GM19455 (cell line): ENCODE measurements around the gene PTPRK.
"Not testable (repeated sequence)": the region's sequence is repeated elsewhere in the genome, so short reads cannot be mapped to it uniquely, and the experiment has no call there.

Experiments used
- ATAC-seq: cut with Tn5 transposase; IDR thresholded peaks from one replicate; pipeline ENCODE4 v1.9.1; 2021; ENCODE audit not compliant: unreplicated experiment

PTPRK gene

GRCh38 chr6:128047989-128048388, 472.4 kb downstream of the PTPRK start:
- ATAC-seq: no peak

DNA sequence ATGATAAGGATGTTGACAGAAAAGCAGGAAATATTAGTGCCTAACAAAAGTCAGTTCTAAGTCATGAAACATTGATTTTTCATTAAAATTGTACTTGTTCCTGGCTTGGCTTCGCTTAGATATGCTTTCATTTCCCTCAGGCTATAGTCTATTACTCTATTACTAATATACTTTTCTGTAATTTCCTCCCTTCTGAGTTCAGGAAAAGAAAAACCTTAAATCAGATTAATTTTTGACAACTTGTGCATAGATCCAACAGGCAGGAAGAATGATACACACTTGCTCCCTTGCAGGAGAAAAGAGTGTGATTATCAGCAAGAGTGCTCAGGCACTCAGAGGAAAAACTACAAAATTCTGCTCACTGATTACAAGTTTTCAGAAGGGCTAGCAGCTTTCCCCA, 474.4 kb downstream of the PTPRK start:
- no peak for ATAC-seq

GRCh38 chr6:128039543-128039942, 480.9 kb downstream of the PTPRK start:
- no peak for ATAC-seq

DNA sequence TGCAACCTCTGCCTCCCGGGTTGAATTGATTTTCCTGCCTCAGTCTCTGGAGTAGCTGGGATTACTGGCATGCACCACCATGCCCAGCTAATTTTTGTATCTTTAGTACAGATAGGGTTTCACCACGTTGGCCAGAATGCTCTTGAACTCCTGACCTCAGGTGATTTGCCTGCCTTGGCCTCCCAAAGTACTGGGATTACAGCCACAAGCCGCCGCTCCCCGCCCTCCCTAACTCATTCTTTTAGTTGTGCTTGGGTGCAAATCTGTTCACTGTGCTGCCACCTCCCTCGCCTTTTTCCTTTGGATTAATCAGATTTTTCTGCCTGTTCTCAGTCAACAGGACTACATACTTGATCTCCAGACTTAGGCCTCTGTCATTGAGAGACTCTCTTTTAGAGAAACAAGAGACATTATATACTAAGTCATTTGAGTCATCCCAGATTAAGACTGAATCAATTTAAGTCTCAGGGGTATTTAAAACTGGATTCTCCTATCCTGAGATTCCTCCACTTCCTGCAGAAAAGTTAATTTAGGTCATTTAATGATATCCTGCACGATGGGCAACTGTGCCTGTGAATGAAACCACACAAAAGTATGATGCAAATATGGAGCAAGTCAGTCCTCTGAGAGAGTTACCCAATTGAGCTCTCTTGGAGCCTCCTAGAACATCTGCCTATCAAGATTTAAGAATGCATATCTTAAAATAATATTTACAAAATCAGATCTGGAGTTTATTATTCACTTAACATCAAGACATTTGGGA, 483.4 kb downstream of the PTPRK start:
- ATAC-seq: no peak

GRCh38 chr6:128033156-128033555, 487.2 kb downstream of the PTPRK start:
- no peak for ATAC-seq

DNA sequence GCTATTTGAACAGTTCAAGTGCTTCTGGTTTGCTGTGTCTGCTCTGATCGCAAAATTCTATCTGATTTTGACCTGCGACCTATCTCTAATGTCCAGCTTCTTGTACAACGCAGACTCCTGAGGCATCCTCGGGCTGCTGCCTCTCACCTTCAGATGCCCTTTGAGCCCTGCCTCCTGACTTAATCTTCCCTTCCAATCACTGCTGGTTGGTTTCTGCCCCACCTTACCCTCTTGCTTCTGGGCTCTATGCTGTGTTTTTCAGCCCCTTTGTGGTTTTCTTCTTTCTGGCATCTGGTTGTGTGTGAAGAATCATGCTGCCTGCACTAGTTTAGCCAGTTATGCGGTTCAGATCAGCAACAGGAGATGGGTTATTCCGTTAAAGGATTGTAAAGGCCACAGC, 488.4 kb downstream of the PTPRK start:
- no peak for ATAC-seq

DNA sequence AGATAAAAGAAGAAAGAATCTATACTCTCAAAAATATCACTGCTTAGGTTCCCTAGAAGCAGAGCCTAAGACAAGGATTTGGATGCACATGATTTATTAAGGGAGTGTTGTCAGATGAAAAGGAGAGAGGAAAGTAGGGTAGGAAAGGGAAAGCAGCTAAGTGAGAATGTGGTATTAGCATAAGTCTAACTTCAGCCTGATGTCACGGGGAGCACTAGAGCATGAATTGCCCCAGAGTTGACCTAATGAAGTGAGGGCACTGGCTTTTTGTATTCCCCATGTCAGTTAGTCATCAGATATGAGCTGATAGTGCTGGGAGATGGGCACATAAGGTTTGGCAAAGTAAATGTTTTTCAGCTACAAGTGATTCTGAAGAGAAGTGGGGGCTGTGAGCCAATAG, 490.6 kb downstream of the PTPRK start:
- no peak for ATAC-seq

GRCh38 chr6:128028183-128028582, 492.2 kb downstream of the PTPRK start:
- ATAC-seq: no peak

GRCh38 chr6:128025478-128025877, 494.9 kb downstream of the PTPRK start:
- no peak for ATAC-seq

GRCh38 chr6:128024969-128025368, 495.4 kb downstream of the PTPRK start:
- no peak for ATAC-seq

DNA sequence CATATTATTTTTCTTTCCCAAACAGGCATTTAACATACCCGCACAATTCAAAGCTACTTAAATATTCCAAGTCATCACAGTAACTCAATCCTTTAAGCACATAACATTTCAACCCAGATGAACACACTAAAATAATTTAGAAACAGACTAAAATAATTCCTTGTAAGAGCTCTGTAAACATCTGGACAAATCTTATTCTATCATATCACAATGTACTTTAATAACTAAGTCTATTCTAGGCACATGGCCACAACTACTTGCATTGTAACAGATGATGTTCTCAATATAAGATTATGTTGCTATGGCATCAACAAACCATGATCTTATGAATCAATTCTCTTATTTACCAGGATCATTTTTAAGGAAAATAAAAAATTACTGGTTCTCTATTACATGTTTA, 496.4 kb downstream of the PTPRK start:
- ATAC-seq: no peak

DNA sequence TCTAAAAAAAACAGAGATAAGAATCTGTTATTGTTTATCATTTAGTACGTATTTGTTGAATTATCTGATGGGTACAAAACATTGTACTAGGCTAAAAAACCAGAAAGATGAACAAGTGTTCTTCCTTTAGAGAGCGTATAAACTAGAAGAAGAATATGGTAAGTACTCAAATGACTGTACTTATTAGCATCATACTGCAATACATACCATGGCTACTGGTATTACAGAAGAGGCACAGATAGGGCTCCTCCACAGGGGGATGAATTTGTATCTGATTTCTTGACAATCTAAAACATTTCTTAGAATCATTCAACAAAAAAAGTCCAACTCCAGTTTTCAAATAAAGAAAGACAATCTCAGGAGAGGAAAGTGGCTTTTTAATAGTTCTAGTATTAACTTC, 501.6 kb downstream of the PTPRK start:
- no peak for ATAC-seq

GRCh38 chr6:128017288-128017687, 503.1 kb downstream of the PTPRK start:
- ATAC-seq: no peak

DNA sequence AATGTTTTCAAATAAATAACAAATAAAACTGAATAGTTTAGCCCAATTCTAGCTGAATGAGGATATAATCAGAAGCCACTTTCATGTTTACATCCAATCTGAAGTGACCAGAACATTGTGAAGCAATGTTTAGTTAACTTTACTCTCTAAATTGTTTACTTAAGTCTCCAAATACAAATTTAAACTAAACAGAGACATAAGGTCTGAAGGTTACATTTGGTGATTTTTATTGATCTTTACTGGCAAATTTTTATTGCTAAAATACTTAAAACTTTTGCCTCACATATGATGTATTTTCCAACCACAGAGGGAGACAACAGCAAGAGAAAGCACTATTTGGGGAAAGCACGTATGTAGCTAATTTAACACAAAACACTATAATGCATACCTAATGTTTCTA, 512.7 kb downstream of the PTPRK start:
- no peak for ATAC-seq

DNA sequence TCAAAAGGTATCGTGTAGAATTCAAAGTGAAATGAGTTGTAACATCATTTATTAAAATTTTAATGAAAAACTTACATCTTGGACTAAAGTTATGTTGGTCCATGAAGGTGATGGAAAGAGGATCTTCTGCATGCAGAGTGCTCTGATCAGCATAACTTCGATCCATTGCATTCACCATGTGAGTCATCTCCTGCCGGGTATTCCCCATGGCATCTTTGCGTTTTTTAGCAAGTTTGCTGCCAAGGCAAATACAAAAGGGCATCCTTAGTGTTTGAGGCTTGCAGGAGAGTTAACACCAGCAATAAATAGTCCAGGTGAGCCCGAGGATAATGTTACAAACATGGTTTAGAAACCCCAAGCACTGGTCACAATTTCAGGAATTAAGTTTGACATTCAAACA, 515.4 kb downstream of the PTPRK start:
- ATAC-seq: no peak

DNA sequence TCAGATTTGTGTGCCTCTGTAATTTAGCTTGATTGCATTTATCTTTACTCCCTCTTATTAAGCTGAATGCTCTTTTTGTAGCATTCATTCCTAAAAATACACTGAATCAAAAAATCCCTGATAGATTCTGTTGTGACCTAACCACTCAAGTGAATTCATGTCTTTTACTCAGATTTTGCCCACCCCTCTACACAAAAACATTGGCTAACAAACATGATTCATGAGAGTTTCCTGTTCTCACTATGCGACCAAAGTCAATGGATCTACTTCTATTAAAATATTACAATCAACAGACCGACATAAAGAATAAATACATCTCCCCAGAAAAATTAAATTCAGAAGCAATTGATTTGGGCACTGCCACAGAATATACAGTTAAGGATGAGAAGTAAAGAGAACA, 520.0 kb downstream of the PTPRK start:
- ATAC-seq: no peak

DNA sequence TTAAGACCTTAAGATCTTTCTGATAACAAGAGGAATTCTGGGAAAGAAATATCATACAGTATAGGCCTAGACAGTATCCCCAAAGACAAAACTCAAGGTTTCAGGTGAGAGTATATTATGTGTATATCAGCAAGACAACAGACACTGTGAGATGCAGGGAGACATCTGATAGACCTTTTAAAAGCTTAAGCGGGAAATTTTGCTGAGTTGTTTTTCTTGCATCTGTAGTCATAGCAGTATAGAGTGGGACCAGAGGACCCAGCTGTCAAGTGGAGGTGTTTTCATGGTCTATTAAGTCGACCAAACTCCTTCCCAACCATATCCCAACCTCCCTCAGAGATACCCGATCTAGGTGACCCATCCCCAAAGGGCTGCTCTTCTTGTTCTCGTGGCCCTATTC, 521.4 kb downstream of the PTPRK start:
- ATAC-seq: no peak

DNA sequence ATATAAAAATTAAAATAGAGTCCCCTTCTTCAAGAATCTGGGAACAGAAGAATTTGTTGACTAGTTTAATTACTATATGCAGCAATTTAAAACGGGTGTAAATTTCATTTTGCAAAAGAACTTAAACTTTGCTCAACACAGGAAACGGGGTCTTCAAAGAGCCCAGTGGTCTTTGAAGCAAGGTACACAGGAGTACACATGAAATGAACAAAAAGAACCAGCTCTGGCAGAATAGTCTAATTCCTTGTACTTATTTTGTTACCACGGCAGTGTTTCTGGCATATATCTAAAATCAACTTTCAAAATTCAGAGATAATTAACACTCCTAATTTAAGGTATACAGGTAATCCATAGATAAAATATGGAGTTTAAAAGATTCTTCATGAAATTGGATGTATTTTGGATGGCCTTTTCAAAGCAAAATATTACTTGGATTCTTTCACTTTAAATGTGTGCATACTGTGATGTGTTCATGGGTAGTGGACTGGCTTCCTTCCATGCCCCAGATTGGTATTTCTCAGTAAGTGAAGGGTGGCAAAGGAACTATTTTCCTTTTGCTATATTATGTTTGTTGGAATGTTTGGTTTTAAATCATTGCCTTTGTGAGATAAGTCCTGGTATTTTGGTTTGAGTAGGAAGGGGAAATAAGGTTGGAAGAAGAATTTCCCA, 522.8 kb downstream of the PTPRK start:
- no peak for ATAC-seq

DNA sequence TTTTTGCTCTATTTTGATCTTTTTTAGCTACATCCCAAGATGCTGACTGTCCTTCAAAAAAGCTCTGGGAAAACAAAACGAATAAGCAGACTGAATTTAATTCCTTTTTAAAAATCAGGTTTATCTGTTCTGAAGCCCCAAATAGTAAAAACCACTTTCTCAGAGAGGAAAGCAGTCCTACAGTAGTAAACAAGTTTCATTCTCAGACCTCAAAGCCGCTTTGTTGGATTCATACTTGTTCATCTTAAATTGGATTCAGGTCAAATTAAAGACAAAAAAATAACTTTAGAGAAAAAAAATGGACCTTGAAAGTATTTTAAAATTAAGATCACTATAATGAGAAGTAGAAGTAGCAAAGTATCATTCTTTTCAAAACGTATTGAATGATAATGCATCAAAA, 523.5 kb downstream of the PTPRK start:
- ATAC-seq: no peak

GRCh38 chr6:127992144-127992543, 528.3 kb downstream of the PTPRK start:
- ATAC-seq: no peak

GRCh38 chr6:127990074-127990473, 530.3 kb downstream of the PTPRK start:
- ATAC-seq: no peak

- no peak for ATAC-seq
Observed at GRCh38 chr6:127980996-127981395, 539.4 kb downstream of the PTPRK start.

DNA sequence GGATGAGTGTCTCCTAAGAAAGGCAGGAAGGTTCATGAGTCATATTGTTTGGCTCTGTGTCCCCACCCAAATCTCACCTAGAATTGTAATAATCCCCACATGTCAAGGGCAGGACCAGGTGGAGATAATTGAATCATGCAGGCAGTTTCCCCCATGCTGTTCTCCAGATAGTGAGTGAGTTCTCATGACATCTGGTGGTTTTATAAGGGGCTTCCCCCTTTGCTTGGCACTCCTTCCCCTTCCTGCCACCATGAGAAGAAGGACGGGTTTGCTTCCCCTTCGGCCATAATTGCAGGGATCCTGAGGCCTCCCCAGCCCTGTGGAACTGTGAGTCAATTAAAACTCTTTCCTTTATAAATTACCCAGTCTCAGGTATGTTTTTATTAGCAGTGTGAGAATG, 542.2 kb downstream of the PTPRK start:
- ATAC-seq: not testable (repeated sequence)
